T-helper 1 cell (primary cell): ENCODE measurements around the gene WSB1.
"Not testable (repeated sequence)": the region's sequence is repeated elsewhere in the genome, so short reads cannot be mapped to it uniquely, and the experiment has no call there.

Experiments
- DNase-seq, 5 donors: peaks; one replicate each; pipeline ENCODE4 v3.0.0-alpha.2; 2012 to 2020

Gene WSB1

DNA sequence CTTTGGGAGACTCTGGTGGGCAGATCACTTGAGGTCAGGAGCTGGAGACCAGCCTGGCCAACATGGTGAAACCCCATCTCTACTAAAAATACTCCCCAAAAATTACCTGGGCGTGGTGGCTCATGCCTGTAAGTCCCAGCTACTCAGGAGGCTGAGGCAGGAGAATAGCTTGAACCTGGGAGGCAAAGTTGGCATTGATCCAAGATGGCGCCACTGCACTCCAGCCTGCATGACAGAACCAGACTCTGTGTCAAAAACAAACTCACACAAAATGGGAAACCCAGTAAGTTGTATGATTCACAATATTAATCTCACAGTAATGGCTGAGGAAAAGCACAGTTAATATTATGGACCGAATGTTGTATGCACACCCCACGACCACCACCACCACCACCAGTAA, 24.3 kb downstream of the WSB1 start:
- no peak for DNase-seq

GRCh38 chr17:27318633-27319032, 24.7 kb downstream of the WSB1 start:
- DNase-seq = no peak

DNA sequence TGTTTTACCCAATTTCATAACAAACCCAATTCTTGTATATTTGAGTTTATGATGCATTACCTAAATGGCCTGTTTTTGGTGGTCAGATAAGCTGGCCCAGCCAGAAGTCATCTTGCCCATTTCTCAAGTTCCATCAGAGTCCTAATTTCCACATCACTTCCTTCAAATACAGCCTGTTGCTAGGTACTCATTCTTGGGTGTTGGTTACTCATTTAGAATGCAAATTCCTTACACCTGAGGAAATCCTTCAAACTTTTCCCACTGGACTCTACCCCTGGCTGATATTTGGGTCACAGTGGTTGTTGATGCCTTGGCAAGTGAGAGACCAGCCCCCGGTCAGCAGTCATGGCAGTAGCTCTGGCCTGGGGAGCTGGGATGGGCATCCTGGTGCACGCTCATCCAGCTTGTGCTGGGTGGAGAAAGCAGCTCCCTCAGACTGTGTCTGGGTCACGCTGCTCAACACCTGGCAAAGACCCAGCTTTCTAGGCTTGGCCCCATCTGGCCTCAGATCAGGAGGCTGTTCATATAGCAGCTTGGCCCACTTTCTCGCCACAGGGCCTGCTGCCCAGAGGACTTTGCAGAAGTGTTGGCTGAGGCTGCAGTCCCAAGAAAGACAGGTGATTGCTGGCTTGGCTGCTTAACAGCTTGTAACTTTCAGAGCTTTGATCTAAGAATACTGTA, 25.8 kb downstream of the WSB1 start:
- DNase-seq = no peak

DNA sequence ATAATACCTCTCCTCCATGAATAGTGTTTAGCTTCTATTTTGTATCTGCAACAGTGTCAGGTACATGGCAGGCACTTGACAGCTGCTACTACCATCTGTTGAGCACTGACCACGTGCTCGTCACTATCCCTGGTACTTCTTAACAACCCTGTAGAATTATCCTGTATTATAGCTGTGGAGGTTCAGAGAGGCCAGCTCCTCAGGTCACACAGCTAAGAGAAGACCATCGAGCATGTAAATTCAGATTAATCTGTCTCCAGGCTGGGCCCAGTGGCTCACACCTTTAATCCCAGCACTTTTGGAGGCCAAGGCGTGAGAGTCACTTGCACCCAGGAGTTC, 26.3 kb downstream of the WSB1 start:
- no peak for DNase-seq

GRCh38 chr17:27321372-27321771, 27.5 kb downstream of the WSB1 start:
- DNase-seq = no peak

- no peak for DNase-seq
These were observed 28.1 kb downstream of the WSB1 start for GRCh38 chr17:27322026-27322425.

DNA sequence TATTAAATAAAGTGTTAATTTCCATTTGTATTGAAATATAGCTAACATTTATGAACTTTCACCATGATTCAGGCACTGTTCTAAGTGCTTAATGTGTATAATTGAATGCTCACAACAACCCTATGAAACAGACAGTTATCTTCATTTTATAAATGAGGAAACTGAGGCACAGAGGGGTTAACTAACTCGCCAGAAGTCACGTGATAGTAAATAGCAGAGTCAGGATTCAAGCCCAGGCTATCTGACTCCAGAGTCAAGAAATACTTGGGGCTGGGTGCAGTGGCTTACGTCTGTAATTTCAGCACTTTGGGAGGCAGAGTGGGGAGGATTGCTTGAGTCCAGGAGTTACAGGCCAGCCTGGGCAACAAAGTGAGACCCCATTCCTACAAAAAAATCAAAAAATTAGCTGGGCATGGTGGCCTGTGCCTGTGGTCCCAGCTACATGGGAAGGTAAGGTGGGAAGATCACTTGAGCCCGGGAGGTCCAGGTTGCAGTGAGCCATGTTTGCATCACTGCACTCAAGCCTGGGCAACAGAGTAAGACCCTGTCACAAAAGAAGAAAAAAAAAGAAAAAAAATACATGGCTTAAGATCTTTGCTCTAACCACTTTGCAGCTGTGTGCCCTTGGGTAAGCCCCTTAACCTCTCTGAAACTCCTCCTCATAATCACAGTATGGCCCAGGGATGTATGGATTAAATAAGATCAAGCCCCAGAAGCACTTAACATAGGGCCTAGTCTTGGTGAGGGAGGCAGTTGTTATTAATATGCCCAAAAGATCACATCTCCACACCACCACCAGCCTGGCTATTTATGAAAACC, 29.0 kb downstream of the WSB1 start:
- DNase-seq = no peak

GRCh38 chr17:27323538-27324215, 29.8 kb downstream of the WSB1 start:
- DNase-seq = no peak

GRCh38 chr17:27324771-27325339, 30.9 kb downstream of the WSB1 start:
- DNase-seq = no peak

GRCh38 chr17:27326051-27326450, 32.1 kb downstream of the WSB1 start:
- DNase-seq = no peak

GRCh38 chr17:27326585-27326984, 32.7 kb downstream of the WSB1 start:
- DNase-seq = no peak

- no peak for DNase-seq
These were observed 33.5 kb downstream of the WSB1 start for GRCh38 chr17:27327397-27327796.

GRCh38 chr17:27327871-27328270, 34.0 kb downstream of the WSB1 start:
- DNase-seq = no peak

DNA sequence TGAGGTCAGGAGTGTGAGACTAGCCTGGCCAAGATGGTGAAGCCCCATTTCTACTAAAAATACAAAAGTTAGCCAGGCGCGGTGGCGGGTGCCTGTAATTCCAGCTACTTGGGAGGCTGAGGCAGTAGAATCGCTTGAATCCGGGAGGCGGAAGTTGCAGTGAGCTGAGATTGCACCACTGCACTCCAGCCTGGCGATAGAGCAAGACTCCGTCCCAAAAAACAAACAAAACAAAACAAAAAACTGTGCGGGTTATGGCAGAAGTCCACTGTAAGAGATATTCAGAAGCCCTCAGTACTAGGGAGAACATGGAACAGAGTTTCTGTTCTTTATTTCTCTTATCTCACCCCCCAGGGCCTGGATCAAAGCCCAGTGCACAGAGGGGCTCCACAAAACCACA, 34.8 kb downstream of the WSB1 start:
- not testable (repeated sequence) for DNase-seq

- DNase-seq = no peak
These were observed 35.4 kb downstream of the WSB1 start for GRCh38 chr17:27329146-27329805.

- no peak for DNase-seq
These were observed 38.1 kb downstream of the WSB1 start for GRCh38 chr17:27332047-27332393.

- peak; percentile 74 to 90 (median 82) for DNase-seq
These were observed 38.8 kb downstream of the WSB1 start for GRCh38 chr17:27332485-27333409.

DNA sequence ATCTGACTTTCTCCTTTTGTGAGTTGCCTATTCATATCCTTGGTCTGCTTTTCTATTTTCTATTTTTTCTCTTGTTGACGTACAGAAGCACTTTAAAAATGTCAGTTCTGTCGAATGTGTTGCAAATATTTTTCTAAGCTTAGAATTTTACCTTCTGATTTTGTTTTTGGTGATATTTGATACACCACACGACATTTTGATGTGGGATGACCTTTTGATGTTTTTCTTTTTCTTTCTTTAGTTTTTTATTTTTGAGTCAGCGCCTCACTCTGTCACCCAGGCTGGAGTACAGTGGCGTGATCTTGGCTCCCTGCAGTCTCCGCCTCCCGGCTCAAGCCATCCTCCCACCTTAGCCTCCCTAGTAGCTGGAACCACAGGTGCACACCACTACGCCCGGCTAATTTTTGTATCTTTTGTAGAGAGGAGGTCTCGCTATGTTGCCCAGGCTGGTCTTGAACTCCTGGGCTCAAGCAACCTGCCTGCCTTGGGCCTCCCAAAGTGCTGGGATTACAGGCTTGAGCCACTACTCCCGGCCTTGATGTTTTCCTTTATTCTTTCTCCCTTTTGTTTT, 39.6 kb downstream of the WSB1 start:
- no peak for DNase-seq

- no peak for DNase-seq
These were observed 42.3 kb downstream of the WSB1 start for GRCh38 chr17:27336184-27336583.

- no peak for DNase-seq
These were observed 44.6 kb downstream of the WSB1 start for GRCh38 chr17:27338536-27338985.

DNA sequence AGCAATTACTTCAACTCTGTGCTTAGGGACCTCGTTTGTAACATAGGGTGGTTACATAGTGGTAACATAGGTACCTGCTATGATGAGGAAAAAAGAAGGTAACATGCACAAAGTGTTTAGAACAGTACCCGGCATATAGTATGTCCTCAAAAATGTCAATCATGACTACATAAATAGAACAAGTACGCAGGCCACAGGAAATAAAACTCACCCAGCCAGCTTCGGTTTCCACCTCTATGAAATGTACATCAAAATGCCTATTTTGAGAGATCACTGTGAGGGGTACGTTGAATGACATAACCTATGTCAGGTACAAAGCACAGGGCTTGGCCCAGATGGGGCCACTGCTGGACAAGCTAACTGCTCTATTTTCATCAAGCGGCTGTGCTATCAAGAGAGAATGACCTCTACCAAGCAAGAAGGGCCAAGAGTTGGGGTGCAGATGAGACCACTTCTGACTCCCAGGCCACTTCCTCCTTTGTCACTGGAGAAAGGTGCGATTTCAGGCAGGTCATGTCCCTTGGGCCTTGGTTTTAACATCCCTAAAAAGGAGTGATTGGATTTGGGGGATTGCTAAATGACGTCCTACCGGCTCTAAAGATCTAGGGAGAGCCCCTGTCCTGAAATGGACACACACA, 45.4 kb downstream of the WSB1 start:
- no peak for DNase-seq
